ENCODE measurements around the gene SEC23B. TPM values are rescaled to one million over a fixed set of nuclear protein-coding genes. Genes with fewer than 3 reads are reported as not detected.

The SEC23B gene
- total and polyA plus RNA-seq, 2 of the 8 experiments (the other 6 are each of a cell fraction or from before 2014, with no cell fraction given), result 53.3 to 62.8 TPM

GRCh38 chr20:18541741-18542140 is 34.0 kb downstream of the SEC23B start:
- Histone ChIP-seq H3K18ac (ENCODE audit: extremely low read depth, low read length) (no peak overlapping the region), H4K5ac (ENCODE audit: insufficient read length, low read depth, low read length) (no peak overlapping the region), H3K36me3 (ENCODE audit: control insufficient read depth in 2 of 4, insufficient read depth in 4 of 4, low read length in 3 of 4) (peaks cover 7 to 47% (median 22%) of the 10 kb centered on the region in 4 experiments), H2BK12ac (ENCODE audit: low read depth, low read length) (no peak overlapping the region), H3K23me2 (ENCODE audit: low read depth, low read length) (no peaks in the 10 kb centered on the region), H3K4me2 (ENCODE audit: insufficient read depth in 1 of 2, low read depth in 2 of 2, low read length in 2 of 2) (no peak overlapping the region), H3K79me1 (ENCODE audit: low read depth, low read length) (no peaks in the 10 kb centered on the region), H2BK120ac (replicated peaks; ENCODE audit: low read depth, low read length) (no peak overlapping the region), H2AFZ (ENCODE audit: low read length) (no peak overlapping the region), H3K79me2 (ENCODE audit: control insufficient read depth in 1 of 2, insufficient read depth in 2 of 2, low read length in 2 of 2) (no peaks in the 10 kb centered on the region), H3K27me3 (replicated peaks in 1 of 4; ENCODE audit: control insufficient read depth in 3 of 4, extremely low read depth in 1 of 4, insufficient read depth in 3 of 4, low read length in 3 of 4) (no peaks in the 10 kb centered on the region), H3K56ac (replicated peaks; ENCODE audit: insufficient read length, low read depth, low read length) (no peak overlapping the region), H4K8ac (ENCODE audit: extremely low read depth, insufficient read depth, low read length) (no peak overlapping the region), H2BK20ac (ENCODE audit: low read length) (no peak overlapping the region), H3K23ac (ENCODE audit: insufficient read length) (no peak overlapping the region), H3K9ac (replicated peaks in 1 of 4; ENCODE audit: extremely low read depth in 1 of 4, low read depth in 3 of 4, low read length in 3 of 4) (no peak overlapping the region), H4K20me1 (replicated peaks in 1 of 2; ENCODE audit: control insufficient read depth in 1 of 2, insufficient read depth in 2 of 2, low read length in 2 of 2) (peaks cover 0 to 5% of the 10 kb centered on the region in 2 experiments), H4K91ac (replicated peaks; ENCODE audit: insufficient read length, low read length) (no peak overlapping the region), H3K27ac (ENCODE audit: low read depth, low read length) (no peak overlapping the region), H3K4ac (replicated peaks; ENCODE audit: insufficient read length, low read depth, low read length) (no peak overlapping the region), H2BK15ac (ENCODE audit: low read length) (no peak overlapping the region), H3K9me3 (ENCODE audit: insufficient read depth in 2 of 2, low read depth in 1 of 2, low read length in 1 of 2) (no peaks in the 10 kb centered on the region), H2BK5ac (ENCODE audit: low read depth, low read length) (no peak overlapping the region), H3K4me3 (ENCODE audit: extremely low read depth in 1 of 4, insufficient read depth in 2 of 4, low read depth in 3 of 4, low read length in 4 of 4) (no peak overlapping the region), H3K4me1 (replicated peaks in 1 of 4; ENCODE audit: control insufficient read depth in 3 of 4, insufficient read depth in 4 of 4, low read length in 3 of 4) (no peaks in the 10 kb centered on the region), H3K14ac (ENCODE audit: insufficient read length) (no peak overlapping the region), H2AK5ac (ENCODE audit: low read depth, low read length) (no peak overlapping the region)
- CTCF ChIA-PET (ENCODE audit: partially characterized antibody), result no interaction called here
- no peak for DNase-seq (ENCODE audit: low read depth in 1 of 2, low spot score in 2 of 2)
- 88% methylated on average over 5 of the region's 5 CpGs; no CpG with 5 or more reads in 1 of the 2 experiments for WGBS, 2 experiments (ENCODE audit: extremely low coverage in 1 of 2, insufficient coverage in 1 of 2, insufficient read length in 1 of 2, insufficient replicate concordance in 2 of 2, low coverage in 1 of 2, low lambda C conversion rate in 2 of 2, missing lambda C conversion rate in 1 of 2)
- no peak for FAIRE-seq
- POLR2A ChIA-PET (ENCODE audit: partially characterized antibody), result no interaction called here
- TF ChIP-seq CTBP2 (IDR thresholded peaks at IDR 0.05; ENCODE audit: borderline replicate concordance, insufficient read depth, insufficient read length, low read length) (no peak), HDAC2 (IDR thresholded peaks at IDR 0.05; ENCODE audit: borderline replicate concordance in 1 of 2, low read depth in 2 of 2, low read length in 2 of 2) (no peak), SUZ12 (IDR thresholded peaks at IDR 0.05; ENCODE audit: low read length) (no peak), RFX5 (IDR thresholded peaks at IDR 0.05; ENCODE audit: borderline replicate concordance, low read depth, low read length) (no peak), HDAC6 (IDR thresholded peaks at IDR 0.05; ENCODE audit: low read depth, low read length) (no peak), ASH2L (IDR thresholded peaks at IDR 0.05; ENCODE audit: low read length) (no peak)

All from H1 (cell line).